ENCODE results near the gene TOR2A.

The TOR2A gene

DNA sequence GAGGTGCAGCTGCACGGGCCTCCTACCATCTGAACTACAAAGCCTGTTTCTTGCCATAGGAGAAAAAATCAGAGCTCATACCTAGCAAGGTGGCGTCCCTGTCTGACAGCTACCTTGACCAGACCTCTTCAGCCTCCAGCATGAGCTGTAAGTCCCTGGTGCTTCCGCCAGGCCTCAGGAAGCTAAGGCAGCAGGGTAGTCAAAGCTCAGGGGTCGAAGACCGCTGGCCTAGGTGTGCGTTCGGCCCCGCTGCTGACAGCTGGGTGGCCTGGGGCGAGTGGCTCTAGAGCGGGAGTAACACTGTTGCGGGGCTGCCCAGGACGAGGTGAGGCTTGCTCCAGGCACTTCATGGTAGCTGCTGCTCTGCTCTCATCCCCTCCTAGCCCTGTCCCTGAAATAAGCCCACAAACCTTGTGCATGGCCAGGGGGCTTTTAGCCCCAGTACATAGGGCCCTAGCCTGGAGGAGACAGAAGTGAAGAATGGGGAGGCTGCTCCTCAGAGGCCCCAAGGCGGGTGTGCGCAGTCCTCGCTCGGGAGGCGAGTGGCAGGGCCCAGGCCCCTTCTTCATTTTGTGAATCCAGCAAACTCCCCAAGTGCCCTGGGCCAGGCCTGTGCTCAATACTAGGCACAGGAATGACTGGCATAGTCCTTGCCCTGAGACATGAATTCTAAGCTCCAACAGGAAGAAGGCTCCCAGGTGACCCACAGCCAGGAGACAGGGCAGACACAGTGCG lies 5.4 kb downstream of the TOR2A start:
- peaks cover 9% of the 10 kb centered on the region for H3K4me1 ChIP-seq (ENCODE audit: low read length)
- no peak for TF ChIP-seq EZH2phosphoT487 (IDR thresholded peaks at IDR 0.05; ENCODE audit: low read depth)
- TF ChIP-seq, protein P1, sequence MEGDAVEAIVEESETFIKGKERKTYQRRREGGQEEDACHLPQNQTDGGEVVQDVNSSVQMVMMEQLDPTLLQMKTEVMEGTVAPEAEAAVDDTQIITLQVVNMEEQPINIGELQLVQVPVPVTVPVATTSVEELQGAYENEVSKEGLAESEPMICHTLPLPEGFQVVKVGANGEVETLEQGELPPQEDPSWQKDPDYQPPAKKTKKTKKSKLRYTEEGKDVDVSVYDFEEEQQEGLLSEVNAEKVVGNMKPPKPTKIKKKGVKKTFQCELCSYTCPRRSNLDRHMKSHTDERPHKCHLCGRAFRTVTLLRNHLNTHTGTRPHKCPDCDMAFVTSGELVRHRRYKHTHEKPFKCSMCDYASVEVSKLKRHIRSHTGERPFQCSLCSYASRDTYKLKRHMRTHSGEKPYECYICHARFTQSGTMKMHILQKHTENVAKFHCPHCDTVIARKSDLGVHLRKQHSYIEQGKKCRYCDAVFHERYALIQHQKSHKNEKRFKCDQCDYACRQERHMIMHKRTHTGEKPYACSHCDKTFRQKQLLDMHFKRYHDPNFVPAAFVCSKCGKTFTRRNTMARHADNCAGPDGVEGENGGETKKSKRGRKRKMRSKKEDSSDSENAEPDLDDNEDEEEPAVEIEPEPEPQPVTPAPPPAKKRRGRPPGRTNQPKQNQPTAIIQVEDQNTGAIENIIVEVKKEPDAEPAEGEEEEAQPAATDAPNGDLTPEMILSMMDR (IDR thresholded peaks at IDR 0.05; ENCODE audit: low read depth, low read length), result no peak
- no peak overlapping the region for H3K9ac ChIP-seq (ENCODE audit: low read length)
- H3K4me3 ChIP-seq (ENCODE audit: low read length), result no peak overlapping the region
- no peak overlapping the region for H3K4me2 ChIP-seq (ENCODE audit: low read length)
- no peaks in the 10 kb centered on the region for H3K79me2 ChIP-seq (ENCODE audit: low read length)
- no peak overlapping the region for H2AFZ ChIP-seq (ENCODE audit: low read depth, low read length)
- H4K20me1 ChIP-seq (ENCODE audit: insufficient read depth, low read length), result no peaks in the 10 kb centered on the region
- H3K27ac ChIP-seq (ENCODE audit: low read length), result no peak overlapping the region
- no peaks in the 10 kb centered on the region for H3K36me3 ChIP-seq (replicated peaks; ENCODE audit: low read depth, low read length)
- no peaks in the 10 kb centered on the region for H3K9me3 ChIP-seq (ENCODE audit: insufficient read depth, low read length)
- no peaks in the 10 kb centered on the region for H3K27me3 ChIP-seq (ENCODE audit: low read depth, low read length)

DNA sequence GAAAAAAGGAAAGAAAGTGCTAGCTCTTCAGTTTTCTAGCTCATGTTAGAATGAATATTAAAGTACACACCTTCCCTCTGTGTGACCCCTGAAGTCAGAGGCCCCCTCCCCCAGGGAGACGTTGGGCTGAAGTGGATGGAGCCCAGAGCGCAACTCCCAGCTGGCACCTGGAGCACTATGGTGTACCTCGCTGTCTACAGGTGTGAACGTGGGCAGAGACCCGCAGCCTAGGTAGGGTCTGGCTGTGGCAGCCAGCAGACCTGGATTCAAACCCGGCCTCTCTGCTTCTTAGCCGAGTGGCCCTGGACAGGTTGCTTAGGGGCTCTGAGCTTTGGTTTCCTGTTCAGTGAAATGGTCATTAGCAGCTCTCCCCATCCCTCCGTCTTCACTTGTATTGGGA lies 6.3 kb downstream of the TOR2A start:
- Histone ChIP-seq H3K27ac (ENCODE audit: low read length) (no peak overlapping the region), H3K4me2 (ENCODE audit: low read length) (no peak overlapping the region), H3K36me3 (replicated peaks; ENCODE audit: low read depth, low read length) (no peaks in the 10 kb centered on the region), H3K9ac (ENCODE audit: low read length) (no peak overlapping the region), H3K9me3 (ENCODE audit: insufficient read depth, low read length) (no peaks in the 10 kb centered on the region), H3K4me3 (ENCODE audit: low read length) (no peak overlapping the region), H4K20me1 (ENCODE audit: insufficient read depth, low read length) (no peaks in the 10 kb centered on the region), H2AFZ (ENCODE audit: low read depth, low read length) (no peak overlapping the region), H3K27me3 (ENCODE audit: low read depth, low read length) (no peaks in the 10 kb centered on the region), H3K79me2 (ENCODE audit: low read length) (no peaks in the 10 kb centered on the region), H3K4me1 (ENCODE audit: low read length) (peaks cover 1% of the 10 kb centered on the region; the same call in 1 of the 2 replicates)
- no peak for TF ChIP-seq EZH2phosphoT487 (IDR thresholded peaks at IDR 0.05; ENCODE audit: low read depth)
- TF ChIP-seq, protein P1 (IDR thresholded peaks at IDR 0.05; ENCODE audit: low read depth, low read length), result no peak

DNA sequence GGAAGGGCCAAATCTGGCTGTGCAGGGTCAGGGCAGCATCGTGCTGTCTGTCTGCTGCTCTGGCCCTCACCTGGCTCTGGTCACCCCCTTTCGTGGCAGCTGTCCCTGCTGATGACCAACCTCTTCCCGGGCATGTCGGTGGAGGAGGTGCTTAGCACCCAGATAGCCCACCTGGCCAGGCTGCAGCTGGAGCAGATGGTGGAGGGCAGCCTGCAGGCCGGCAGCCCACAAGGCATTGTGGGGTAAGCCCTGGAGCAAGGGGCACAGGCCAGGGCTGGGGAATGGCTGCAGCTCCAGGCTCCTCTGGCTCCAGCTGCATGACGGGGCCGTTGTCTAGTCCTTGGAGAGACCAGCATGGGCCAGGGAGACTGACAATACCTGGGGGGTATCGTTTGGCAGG lies 8.2 kb downstream of the TOR2A start:
- Histone ChIP-seq H3K79me2 (ENCODE audit: low read length) (no peaks in the 10 kb centered on the region), H3K27ac (ENCODE audit: low read length) (no peak overlapping the region), H4K20me1 (ENCODE audit: insufficient read depth, low read length) (no peaks in the 10 kb centered on the region), H3K27me3 (ENCODE audit: low read depth, low read length) (peaks cover 4% of the 10 kb centered on the region), H3K4me2 (ENCODE audit: low read length) (no peak overlapping the region), H3K4me1 (ENCODE audit: low read length) (no peaks in the 10 kb centered on the region), H2AFZ (ENCODE audit: low read depth, low read length) (no peak overlapping the region), H3K9me3 (ENCODE audit: insufficient read depth, low read length) (no peaks in the 10 kb centered on the region), H3K36me3 (replicated peaks; ENCODE audit: low read depth, low read length) (no peaks in the 10 kb centered on the region), H3K4me3 (ENCODE audit: low read length) (no peak overlapping the region), H3K9ac (ENCODE audit: low read length) (no peak overlapping the region)
- TF ChIP-seq, protein P1 (IDR thresholded peaks at IDR 0.05; ENCODE audit: low read depth, low read length), result no peak
- TF ChIP-seq EZH2phosphoT487 (IDR thresholded peaks at IDR 0.05; ENCODE audit: low read depth), result no peak

DNA sequence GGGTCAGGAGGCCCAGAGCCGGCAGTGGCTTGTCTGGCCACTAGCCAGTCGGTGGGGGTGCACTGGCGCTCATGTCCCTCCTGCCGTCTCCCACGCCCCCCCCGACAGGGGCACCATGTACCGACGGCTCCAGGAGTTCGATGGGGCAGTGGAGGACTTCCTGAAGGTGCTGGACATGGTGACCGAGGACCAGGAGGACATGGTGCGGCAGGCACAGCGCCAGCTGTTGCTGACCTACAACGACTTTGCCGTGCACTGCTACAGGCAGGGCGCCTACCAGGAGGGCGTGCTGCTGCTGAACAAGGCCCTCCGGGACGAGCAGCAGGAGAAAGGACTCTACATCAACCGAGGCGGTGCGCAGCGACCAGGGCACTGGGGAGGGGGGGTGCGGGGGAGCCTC lies 11.1 kb downstream of the TOR2A start:
- H3K4me1 ChIP-seq (ENCODE audit: low read length), result no peaks in the 10 kb centered on the region
- no peaks in the 10 kb centered on the region for H3K36me3 ChIP-seq (replicated peaks; ENCODE audit: low read depth, low read length)
- H3K27ac ChIP-seq (ENCODE audit: low read length), result no peak overlapping the region
- H3K4me2 ChIP-seq (ENCODE audit: low read length), result no peak overlapping the region
- no peak overlapping the region for H2AFZ ChIP-seq (ENCODE audit: low read depth, low read length)
- no peaks in the 10 kb centered on the region for H3K79me2 ChIP-seq (ENCODE audit: low read length)
- peaks cover 4% of the 10 kb centered on the region for H3K27me3 ChIP-seq (ENCODE audit: low read depth, low read length)
- H3K9me3 ChIP-seq (ENCODE audit: insufficient read depth, low read length), result no peaks in the 10 kb centered on the region
- H3K9ac ChIP-seq (ENCODE audit: low read length), result no peak overlapping the region
- H4K20me1 ChIP-seq (ENCODE audit: insufficient read depth, low read length), result no peaks in the 10 kb centered on the region
- no peak for TF ChIP-seq EZH2phosphoT487 (IDR thresholded peaks at IDR 0.05; ENCODE audit: low read depth)
- TF ChIP-seq, protein P1 (IDR thresholded peaks at IDR 0.05; ENCODE audit: low read depth, low read length), result no peak
- H3K4me3 ChIP-seq (ENCODE audit: low read length), result no peak overlapping the region

Data from OCI-LY3 (cell line).